Cardiac muscle cell (in vitro differentiated cells and primary cell): ENCODE data around the gene NSMCE1. TPM values are rescaled to one million over a fixed set of nuclear protein-coding genes. Genes with fewer than 3 reads are reported as not detected.

Experiments
- DNase-seq, 2 donors: peaks; one replicate each; pipeline versions ENCODE4 v3.0.0 to v3.0.0-alpha.2; 2010 to 2017; ENCODE audit warnings: low read depth in 1 of 2, low spot score in 1 of 2
- H3K27ac ChIP-seq: fragments of 200-600 bp; sonication (generic); 2 replicates; pipeline ENCODE4 v1.5.1; 2016
- H3K27me3 ChIP-seq: fragments of 200-600 bp; sonication (generic); 2 replicates; pipeline ENCODE4 v1.6.0; 2016; ENCODE audit warnings: control low read depth
- H3K36me3 ChIP-seq: fragments of 200-600 bp; sonication (generic); 2 replicates; pipeline ENCODE4 v1.5.1; 2016; ENCODE audit warnings: control low read depth
- H3K4me1 ChIP-seq: fragments of 200-600 bp; sonication (generic); 2 replicates; pipeline ENCODE4 v1.8.1; 2017; ENCODE audit warnings: low read depth, mild to moderate bottlenecking, mixed run types
- H3K4me3 ChIP-seq: fragments of 200-600 bp; sonication (generic); 2 replicates; pipeline ENCODE4 v1.5.1; 2016; ENCODE audit warnings: mild to moderate bottlenecking
- H3K9me3 ChIP-seq: fragments of 200-600 bp; sonication (generic); 2 replicates; pipeline ENCODE4 v1.5.1; 2017; ENCODE audit warnings: low read depth, mild to moderate bottlenecking, control low read depth
- polyA plus RNA-seq: library from polyadenylated mRNA; unstranded; fragments of >200 nt; fragmentation: Nextera tagmentation; extraction: Ambion mirVana; gene quantifications from 2 replicates; pipeline ENCODE4 v1.2.1, GENCODE V29; 2016
- total RNA-seq: library from RNA; depleted of rRNA; stranded (reverse); fragments of >200 nt; gene quantifications from 2 replicates; pipeline ENCODE4 v1.2.3, GENCODE V29; 2016
- TF ChIP-seq, protein P1 (sequence below): IDR thresholded peaks from 2 replicates; pipeline ENCODE4 v1.5.1; 2012; ENCODE audit warnings: low read depth, mild to moderate bottlenecking, low read length

Gene NSMCE1
- total and polyA plus RNA-seq, 2 experiments from 2014 or later = 23.4 to 28.2 TPM

DNA sequence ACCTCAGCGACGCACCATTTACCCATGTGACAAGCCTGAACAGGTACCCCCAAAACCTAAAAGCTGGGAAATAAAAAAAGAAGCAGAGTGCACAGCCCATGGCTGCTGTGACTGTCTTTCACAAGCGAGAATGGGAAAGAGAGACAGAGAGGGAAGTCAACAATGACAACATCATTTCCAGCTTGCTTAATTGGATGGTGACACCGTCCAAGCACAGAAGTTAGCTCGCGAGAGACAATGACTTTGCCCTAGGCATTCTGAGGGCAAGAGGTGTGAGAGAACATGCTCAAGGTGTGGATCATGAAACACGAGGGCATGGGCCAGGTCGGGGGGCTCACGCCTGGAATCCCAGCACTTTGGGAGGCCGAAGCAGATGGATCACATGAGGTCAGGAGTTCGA lies 19.3 kb upstream of the NSMCE1 start:
- H3K4me3 ChIP-seq = no peak overlapping the region
- TF ChIP-seq, protein P1, sequence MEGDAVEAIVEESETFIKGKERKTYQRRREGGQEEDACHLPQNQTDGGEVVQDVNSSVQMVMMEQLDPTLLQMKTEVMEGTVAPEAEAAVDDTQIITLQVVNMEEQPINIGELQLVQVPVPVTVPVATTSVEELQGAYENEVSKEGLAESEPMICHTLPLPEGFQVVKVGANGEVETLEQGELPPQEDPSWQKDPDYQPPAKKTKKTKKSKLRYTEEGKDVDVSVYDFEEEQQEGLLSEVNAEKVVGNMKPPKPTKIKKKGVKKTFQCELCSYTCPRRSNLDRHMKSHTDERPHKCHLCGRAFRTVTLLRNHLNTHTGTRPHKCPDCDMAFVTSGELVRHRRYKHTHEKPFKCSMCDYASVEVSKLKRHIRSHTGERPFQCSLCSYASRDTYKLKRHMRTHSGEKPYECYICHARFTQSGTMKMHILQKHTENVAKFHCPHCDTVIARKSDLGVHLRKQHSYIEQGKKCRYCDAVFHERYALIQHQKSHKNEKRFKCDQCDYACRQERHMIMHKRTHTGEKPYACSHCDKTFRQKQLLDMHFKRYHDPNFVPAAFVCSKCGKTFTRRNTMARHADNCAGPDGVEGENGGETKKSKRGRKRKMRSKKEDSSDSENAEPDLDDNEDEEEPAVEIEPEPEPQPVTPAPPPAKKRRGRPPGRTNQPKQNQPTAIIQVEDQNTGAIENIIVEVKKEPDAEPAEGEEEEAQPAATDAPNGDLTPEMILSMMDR = no peak
- no peak overlapping the region for H3K27ac ChIP-seq

DNA sequence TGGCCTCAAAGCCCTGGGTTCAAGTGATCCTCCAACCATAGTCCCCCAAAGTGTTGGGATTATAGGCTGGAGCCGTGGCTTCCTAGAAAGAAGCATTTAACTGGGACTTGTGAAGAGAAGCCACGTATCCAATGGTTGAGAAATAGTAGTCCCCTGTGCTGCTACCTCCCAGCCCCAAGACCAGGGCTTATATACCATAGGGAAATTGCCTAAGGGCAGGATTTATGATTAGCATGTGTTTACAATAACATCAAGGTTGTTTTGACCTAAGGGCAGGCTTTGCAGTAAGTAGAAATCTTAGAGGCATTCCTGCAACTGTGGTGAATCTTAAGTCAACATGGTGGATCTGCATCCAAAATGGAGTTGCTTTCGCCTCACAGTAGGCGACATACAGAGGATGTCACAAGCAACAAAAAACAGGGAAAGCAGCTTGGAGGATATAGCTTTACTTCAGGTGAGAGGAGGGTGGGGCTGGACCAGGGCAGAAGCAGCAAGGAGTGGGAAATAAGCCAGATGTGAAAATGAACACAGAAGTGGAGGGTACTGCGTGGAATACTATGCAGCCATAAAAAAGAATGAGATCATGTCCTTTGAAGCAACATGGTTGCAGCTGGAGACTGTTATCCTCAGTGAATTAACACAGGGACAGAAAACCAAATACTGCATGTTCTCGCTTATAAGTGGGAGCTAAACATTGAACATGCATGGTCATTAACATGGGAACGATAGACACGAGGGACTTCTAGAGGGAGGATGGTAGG lies 18.7 kb upstream of the NSMCE1 start:
- Histone ChIP-seq H3K4me3 (no peak overlapping the region), H3K9me3 (no peaks in the 10 kb centered on the region), H3K27me3 (no peaks in the 10 kb centered on the region), H3K4me1 (no peaks in the 10 kb centered on the region), H3K27ac (no peak overlapping the region), H3K36me3 (no peaks in the 10 kb centered on the region)
- peak in 1 of 2 donors; percentile 18 for DNase-seq
- TF ChIP-seq, protein P1 = no peak

More for the DNA sequence above, 19.3 kb upstream of the NSMCE1 start:
- no peaks in the 10 kb centered on the region for H3K4me1 ChIP-seq
- H3K27me3 ChIP-seq = no peaks in the 10 kb centered on the region
- no peaks in the 10 kb centered on the region for H3K9me3 ChIP-seq
- DNase-seq = no peak
- no peaks in the 10 kb centered on the region for H3K36me3 ChIP-seq

DNA sequence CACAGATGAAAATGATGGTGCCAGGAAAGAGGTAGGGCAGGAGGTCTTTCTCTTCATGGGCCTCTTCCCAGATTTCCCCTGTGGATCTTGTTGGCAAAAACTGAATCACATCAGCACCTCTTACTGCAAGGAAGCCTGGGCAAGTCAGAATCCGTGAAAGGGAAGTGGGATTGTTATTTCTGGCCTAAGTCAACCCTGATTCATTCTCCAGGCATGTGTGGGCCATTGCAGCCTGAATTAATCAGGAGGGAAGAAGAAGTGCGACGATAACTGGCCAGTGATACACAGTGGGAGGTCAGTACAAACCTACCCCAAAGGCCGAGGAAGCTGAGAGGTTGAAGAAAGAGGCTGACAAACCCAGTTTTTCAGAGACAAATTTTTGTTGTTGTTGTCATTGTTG lies 17.9 kb upstream of the NSMCE1 start:
- TF ChIP-seq, protein P1 = no peak
- peak in 1 of 2 donors; percentile 96 for DNase-seq
- H3K4me3 ChIP-seq = no peak overlapping the region
- H3K27ac ChIP-seq = no peak overlapping the region
- H3K9me3 ChIP-seq = no peaks in the 10 kb centered on the region
- H3K27me3 ChIP-seq = no peaks in the 10 kb centered on the region
- no peaks in the 10 kb centered on the region for H3K36me3 ChIP-seq
- H3K4me1 ChIP-seq = no peaks in the 10 kb centered on the region

DNA sequence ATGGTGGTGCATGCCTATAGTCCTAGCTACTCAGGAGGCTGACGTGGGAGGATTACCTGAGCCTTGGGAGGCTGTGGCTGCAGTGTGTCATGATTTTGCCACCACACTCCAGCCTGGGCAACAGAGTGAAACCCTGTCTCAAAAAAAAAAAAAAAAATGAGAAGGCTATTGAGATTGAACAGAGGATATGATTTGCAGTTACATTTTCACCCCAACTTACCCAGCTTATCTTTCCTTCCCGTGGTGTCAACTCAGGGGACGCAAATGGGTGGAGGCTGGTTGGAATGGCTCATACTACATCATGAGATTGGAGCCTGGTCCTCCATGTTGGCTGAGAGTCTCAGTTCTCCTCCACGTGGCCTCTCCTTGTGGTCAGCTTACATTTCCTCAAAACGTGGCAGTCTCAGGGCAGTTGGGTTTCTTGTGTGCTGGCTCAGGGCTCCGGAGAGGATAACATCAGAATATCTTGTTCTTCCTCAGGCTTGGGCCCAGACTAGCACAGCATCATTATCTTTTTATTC lies 17.2 kb upstream of the NSMCE1 start:
- Histone ChIP-seq H3K4me1 (no peaks in the 10 kb centered on the region), H3K4me3 (no peak overlapping the region), H3K9me3 (no peaks in the 10 kb centered on the region), H3K36me3 (no peaks in the 10 kb centered on the region), H3K27ac (no peak overlapping the region), H3K27me3 (no peaks in the 10 kb centered on the region)
- peak in 1 of 2 donors; percentile 45 for DNase-seq
- TF ChIP-seq, protein P1 = no peak

DNA sequence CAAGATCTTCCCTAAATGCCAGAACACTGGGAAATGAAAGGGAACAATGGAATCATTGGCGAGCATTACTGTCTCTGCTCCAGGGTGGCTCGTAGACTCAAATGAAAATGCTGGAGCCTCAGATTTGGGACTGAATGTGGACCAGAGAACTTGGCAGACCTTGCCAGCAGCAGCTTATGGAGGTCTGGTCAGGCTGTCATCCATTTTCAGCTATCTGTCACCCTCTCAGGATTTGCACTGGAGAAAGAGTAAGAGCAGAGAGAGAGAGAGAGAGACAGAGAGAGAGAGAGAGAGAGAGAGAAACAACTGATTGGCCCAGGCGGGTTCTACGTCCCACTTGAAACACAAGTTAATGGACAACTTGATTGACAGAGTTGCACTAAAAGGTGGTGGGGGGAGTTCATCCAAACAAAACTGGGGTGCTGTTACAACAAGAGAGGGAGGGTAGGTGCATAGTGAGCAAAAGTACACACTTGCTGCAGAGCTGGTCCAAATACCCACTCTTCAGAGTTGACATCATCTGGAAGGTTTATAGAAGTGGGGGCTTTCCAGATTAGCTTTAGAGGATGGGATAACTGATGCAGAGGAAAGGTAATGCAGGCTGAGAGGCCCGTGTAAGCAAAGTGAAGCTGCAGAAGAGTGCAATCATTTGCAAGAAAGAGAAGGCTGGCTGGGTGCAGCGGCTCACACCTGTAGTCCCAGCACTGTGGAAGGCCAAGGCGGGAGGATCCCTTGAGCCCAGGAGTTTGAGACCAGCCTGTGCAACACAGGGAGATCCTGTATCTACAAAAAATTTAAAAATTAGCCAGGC lies 16.5 kb upstream of the NSMCE1 start:
- no peak overlapping the region for H3K4me3 ChIP-seq
- no peak overlapping the region for H3K27ac ChIP-seq
- H3K9me3 ChIP-seq = no peaks in the 10 kb centered on the region
- no peaks in the 10 kb centered on the region for H3K4me1 ChIP-seq
- no peaks in the 10 kb centered on the region for H3K36me3 ChIP-seq
- no peaks in the 10 kb centered on the region for H3K27me3 ChIP-seq
- TF ChIP-seq, protein P1 = no peak
- peak in 1 of 2 donors; percentile 5 for DNase-seq
